H1 (cell line): ENCODE results near the gene NAP1L5. TPM values are rescaled to one million over a fixed set of nuclear protein-coding genes. Genes with fewer than 3 reads are reported as not detected.

Source experiments
- CTCF ChIA-PET: fragments of 300-600 bp; sonication (Branson Sonifier 250); formaldehyde crosslinking; loops from one replicate; lab custom pipeline; 2021; ENCODE audit not compliant: partially characterized antibody; lab: Charles Lee
- POLR2A ChIA-PET: fragments of 300-600 bp; sonication (Branson Sonifier 250); formaldehyde crosslinking; loops from one replicate; lab custom pipeline; 2021; ENCODE audit warnings: inconsistent platforms; ENCODE audit not compliant: partially characterized antibody; lab: Charles Lee
- DNase-seq, 2 experiments: peaks; one replicate each; pipeline versions ENCODE4 v3.0.0 to v3.0.0-alpha.2; 2010 to 2022; ENCODE audit warnings: low spot score in 2 of 2, low read depth in 1 of 2, mixed read lengths in 1 of 2
- FAIRE-seq: peaks from 2 replicates; lab custom pipeline; 2011; peaks lifted over from hg19 to GRCh38; lab: Jason Lieb, UNC
- H2AFZ ChIP-seq: 2 replicates; pipeline ENCODE4 v1.8.1; 2012; ENCODE audit warnings: low read length, inconsistent platforms
- H2AK5ac ChIP-seq: 2 replicates; pipeline ENCODE4 v1.6.1; 2013; ENCODE audit warnings: low read depth, low read length
- H2BK120ac ChIP-seq: replicated peaks from 2 replicates; pipeline ENCODE3; 2013; ENCODE audit warnings: low read depth, low read length, inconsistent platforms
- H2BK12ac ChIP-seq: 2 replicates; pipeline ENCODE4 v1.6.1; 2013; ENCODE audit warnings: low read depth, low read length
- H2BK15ac ChIP-seq: 2 replicates; pipeline ENCODE4 v1.6.1; 2013; ENCODE audit warnings: low read length
- H2BK20ac ChIP-seq: 2 replicates; pipeline ENCODE4 v1.6.1; 2013; ENCODE audit warnings: low read length
- H2BK5ac ChIP-seq: 2 replicates; pipeline ENCODE4 v1.6.1; 2013; ENCODE audit warnings: low read depth, low read length
- H3K14ac ChIP-seq: 2 replicates; pipeline ENCODE4 v1.6.1; 2013; ENCODE audit warnings: inconsistent platforms; ENCODE audit not compliant: insufficient read length
- H3K18ac ChIP-seq: 2 replicates; pipeline ENCODE4 v1.6.1; 2013; ENCODE audit warnings: low read length; ENCODE audit errors: extremely low read depth
- H3K23ac ChIP-seq: 2 replicates; pipeline ENCODE4 v1.6.1; 2013; ENCODE audit warnings: inconsistent platforms; ENCODE audit not compliant: insufficient read length
- H3K23me2 ChIP-seq: 2 replicates; pipeline ENCODE4 v1.6.1; 2013; ENCODE audit warnings: low read depth, low read length
- H3K27ac ChIP-seq: 2 replicates; pipeline ENCODE4 v1.6.1; 2011; ENCODE audit warnings: low read depth, low read length, inconsistent platforms
- H3K27me3 ChIP-seq, 4 experiments: replicated peaks in 1 of 4; 1 replicate in 1 of 4; 2 replicates in 3 of 4; pipeline versions ENCODE4 v1.6.1 to v1.8.1; 2011 to 2013; ENCODE audit warnings: low read length in 3 of 4, mild to moderate bottlenecking in 3 of 4, inconsistent platforms in 2 of 4, mixed read lengths in 2 of 4, moderate library complexity in 1 of 4; ENCODE audit not compliant: control insufficient read depth in 3 of 4, insufficient read depth in 3 of 4; ENCODE audit errors: extremely low read depth in 1 of 4
- H3K36me3 ChIP-seq, 4 experiments: 2 replicates each; pipeline versions ENCODE4 v1.6.1 to v1.8.1; 2011 to 2013; ENCODE audit warnings: mild to moderate bottlenecking in 4 of 4, low read length in 3 of 4, moderate library complexity in 2 of 4, control low read depth in 1 of 4, inconsistent platforms in 1 of 4; ENCODE audit not compliant: insufficient read depth in 4 of 4, control insufficient read depth in 2 of 4
- H3K4ac ChIP-seq: replicated peaks from 2 replicates; pipeline ENCODE3; 2013; ENCODE audit warnings: low read length, low read depth, mixed read lengths, inconsistent platforms; ENCODE audit not compliant: insufficient read length
- H3K4me1 ChIP-seq, 4 experiments: replicated peaks in 1 of 4; 1 replicate in 1 of 4; 2 replicates in 3 of 4; pipeline versions ENCODE4 v1.6.1 to v1.8.1; 2011 to 2013; ENCODE audit warnings: low read length in 3 of 4, inconsistent platforms in 2 of 4, mixed read lengths in 1 of 4; ENCODE audit not compliant: insufficient read depth in 4 of 4, control insufficient read depth in 3 of 4
- H3K4me2 ChIP-seq, 2 experiments: 2 replicates each; pipeline versions ENCODE4 v1.6.1 to v1.8.1; 2011 to 2013; ENCODE audit warnings: low read depth in 2 of 2, low read length in 2 of 2, control low read depth in 1 of 2, inconsistent platforms in 1 of 2, mild to moderate bottlenecking in 1 of 2; ENCODE audit not compliant: insufficient read depth in 1 of 2
- H3K4me3 ChIP-seq, 4 experiments: fragments of 200-600, 300-600 bp in 1 of 4; sonication (generic), shearing (Covaris generic), sonication (Bioruptor Twin) in 1 of 4; 2 replicates each; pipeline versions ENCODE4 v1.5.1 to v1.8.1; 2011 to 2016; ENCODE audit warnings: low read length in 4 of 4, low read depth in 3 of 4, control low read depth in 2 of 4, inconsistent platforms in 2 of 4, mild to moderate bottlenecking in 2 of 4, mixed read lengths in 1 of 4, moderate library complexity in 1 of 4; ENCODE audit not compliant: insufficient read depth in 2 of 4; ENCODE audit errors: extremely low read depth in 1 of 4
- H3K56ac ChIP-seq: replicated peaks from 2 replicates; pipeline ENCODE3; 2013; ENCODE audit warnings: low read depth, mild to moderate bottlenecking, mixed read lengths, low read length, inconsistent platforms; ENCODE audit not compliant: insufficient read length
- H3K79me1 ChIP-seq: 2 replicates; pipeline ENCODE4 v1.6.1; 2013; ENCODE audit warnings: low read depth, low read length, control low read depth
- H3K79me2 ChIP-seq, 2 experiments: 2 replicates each; pipeline versions ENCODE4 v1.6.1 to v1.8.1; 2012 to 2013; ENCODE audit warnings: low read length in 2 of 2, mild to moderate bottlenecking in 2 of 2, inconsistent platforms in 1 of 2; ENCODE audit not compliant: insufficient read depth in 2 of 2, control insufficient read depth in 1 of 2
- H3K9ac ChIP-seq, 4 experiments: replicated peaks in 1 of 4; 1 replicate in 1 of 4; 2 replicates in 3 of 4; pipeline versions ENCODE4 v1.6.1 to v1.8.1; 2011 to 2013; ENCODE audit warnings: low read depth in 3 of 4, low read length in 3 of 4, control low read depth in 2 of 4, mild to moderate bottlenecking in 2 of 4, moderate library complexity in 2 of 4, inconsistent platforms in 1 of 4; ENCODE audit errors: extremely low read depth in 1 of 4
- H3K9me3 ChIP-seq, 2 experiments: 2 replicates each; pipeline versions ENCODE4 v1.6.1 to v1.8.1; 2012 to 2013; ENCODE audit warnings: mild to moderate bottlenecking in 2 of 2, moderate library complexity in 2 of 2, control low read depth in 1 of 2, inconsistent platforms in 1 of 2, low read depth in 1 of 2, low read length in 1 of 2, mixed read lengths in 1 of 2; ENCODE audit not compliant: insufficient read depth in 2 of 2
- H4K20me1 ChIP-seq, 2 experiments: replicated peaks in 1 of 2; 2 replicates each; pipeline versions ENCODE3 to v1.8.1; 2011 to 2013; ENCODE audit warnings: inconsistent platforms in 2 of 2, low read length in 2 of 2, mild to moderate bottlenecking in 1 of 2; ENCODE audit not compliant: insufficient read depth in 2 of 2, control insufficient read depth in 1 of 2
- H4K5ac ChIP-seq: 2 replicates; pipeline ENCODE4 v1.6.1; 2013; ENCODE audit warnings: low read length, low read depth, mixed read lengths, inconsistent platforms; ENCODE audit not compliant: insufficient read length
- H4K8ac ChIP-seq: 2 replicates; pipeline ENCODE4 v1.8.0; 2013; ENCODE audit warnings: mild to moderate bottlenecking, moderate library complexity, low read length, inconsistent platforms; ENCODE audit not compliant: insufficient read depth; ENCODE audit errors: extremely low read depth
- H4K91ac ChIP-seq: replicated peaks from 2 replicates; pipeline ENCODE3; 2013; ENCODE audit warnings: low read length, mixed read lengths, inconsistent platforms; ENCODE audit not compliant: insufficient read length
- RAD21 ChIP-seq, 2 experiments: IDR thresholded peaks in 1 of 2; conservative IDR thresholded peaks in 1 of 2; 2 replicates each; pipeline ENCODE4 v1.6.1; 2011; ENCODE audit warnings: low read depth in 2 of 2, low read length in 2 of 2, improper control_type of control experiment in 1 of 2, inconsistent platforms in 1 of 2, mild to moderate bottlenecking in 1 of 2, moderate library complexity in 1 of 2
- TCF12 ChIP-seq: IDR thresholded peaks from 2 replicates; pipeline ENCODE4 v1.6.1; 2011; ENCODE audit warnings: low read depth, mild to moderate bottlenecking, low read length
- WGBS, 2 experiments: shearing (Covaris generic) in 1 of 2; methylation state at CpG; one replicate each; pipeline versions ENCODE4 v1.1.6 to v1.1.7; 2013 to 2015; ENCODE audit warnings: low lambda C conversion rate in 2 of 2, mixed read lengths in 2 of 2, inconsistent platforms in 1 of 2, low coverage in 1 of 2, missing lambda C conversion rate in 1 of 2; ENCODE audit not compliant: insufficient replicate concordance in 2 of 2, insufficient coverage in 1 of 2, insufficient read length in 1 of 2; ENCODE audit errors: extremely low coverage in 1 of 2, missing lambda C conversion rate in 1 of 2; 5-methylcytosine and 5-hydroxymethylcytosine counted together
- polyA plus RNA-seq, 7 experiments: library from polyadenylated mRNA; depleted of rRNA in 3 of 7; stranded (reverse) in 5 of 7; unstranded in 2 of 7; fragments of >200 nt in 5 of 7; fragments of 200-250 nt in 2 of 7; gene quantifications; 1 replicate in 5 of 7; 2 replicates in 1 of 7; 4 replicates in 1 of 7; pipeline versions ENCODE4 v1.2.1 to v1.2.3, GENCODE V29; 2011 to 2013; ENCODE audit warnings: missing spikeins in 2 of 7, mixed read lengths in 2 of 7
- total RNA-seq: library from RNA; stranded (reverse); fragmentation: NEBNext Ultra II Directional; extraction: Animal tissue kit (Norgen Biotek cat#: 25700); gene quantifications from 2 replicates; pipeline ENCODE4 v1.2.1, GENCODE V29; 2021
- TF ChIP-seq, protein P1 (sequence below), 3 experiments: IDR thresholded peaks; 1 replicate in 2 of 3; 2 replicates in 1 of 3; pipeline versions ENCODE4 v1.5.1 to v1.6.1; 2011; ENCODE audit warnings: low read length in 3 of 3, mild to moderate bottlenecking in 3 of 3, inconsistent platforms in 2 of 3, low read depth in 1 of 3, moderate library complexity in 1 of 3; ENCODE audit not compliant: insufficient read depth in 1 of 3; ENCODE audit errors: control extremely low read depth in 1 of 3

Gene NAP1L5
- total and polyA plus RNA-seq, 2 of the 8 experiments (the other 6 are each of a cell fraction or from before 2014, with no cell fraction given), result 1.3 to 2.7 TPM

DNA sequence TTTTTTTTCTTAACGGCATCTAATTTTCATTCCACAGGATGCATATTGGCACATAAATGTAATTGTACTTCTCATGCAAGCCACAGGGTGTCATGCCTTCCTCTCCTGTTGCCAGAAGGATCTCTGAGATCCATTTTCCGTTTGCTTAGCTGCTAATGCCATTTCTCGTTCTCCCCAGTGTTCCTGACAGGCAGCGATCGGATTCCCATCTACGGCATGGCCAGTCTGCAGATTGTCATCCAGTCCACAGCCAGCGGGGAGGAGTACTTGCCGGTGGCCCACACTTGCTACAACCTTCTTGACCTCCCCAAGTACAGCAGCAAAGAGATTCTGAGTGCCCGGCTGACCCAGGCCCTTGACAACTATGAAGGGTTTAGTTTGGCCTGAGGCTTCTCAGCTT, 8.9 kb upstream of the NAP1L5 start:
- no peak overlapping the region for H3K4me3 ChIP-seq
- no peak overlapping the region for H3K23ac ChIP-seq
- H4K91ac ChIP-seq, result no peak overlapping the region
- no peak overlapping the region for H3K9ac ChIP-seq
- H3K18ac ChIP-seq, result no peak overlapping the region
- H4K8ac ChIP-seq, result no peak overlapping the region
- H3K27ac ChIP-seq, result no peak overlapping the region
- no peak overlapping the region for H4K5ac ChIP-seq
- CTCF ChIA-PET, result interaction anchor here (0.6 to 4.2 kb wide), 24 partner anchors 9 to 451 kb away, joined by 3 to 32 read pairs (median 5); no protein-coding TSS in a partner anchor
- H3K14ac ChIP-seq, result no peak overlapping the region
- no peaks in the 10 kb centered on the region for H3K36me3 ChIP-seq
- no peaks in the 10 kb centered on the region for H3K79me2 ChIP-seq
- H3K4me1 ChIP-seq, result no peaks in the 10 kb centered on the region; a peak in 1 of 7 replicates
- H2BK12ac ChIP-seq, result no peak overlapping the region
- FAIRE-seq (peak; percentile 28), DNase-seq (no peak)
- H2BK120ac ChIP-seq, result no peak overlapping the region
- H3K4me2 ChIP-seq, result no peak overlapping the region
- H3K79me1 ChIP-seq, result no peaks in the 10 kb centered on the region
- H2AK5ac ChIP-seq, result no peak overlapping the region
- no peak overlapping the region for H2BK15ac ChIP-seq
- no peaks in the 10 kb centered on the region for H3K9me3 ChIP-seq
- H4K20me1 ChIP-seq, result no peaks in the 10 kb centered on the region
- H3K56ac ChIP-seq, result no peak overlapping the region
- WGBS, 2 experiments, result 72% methylated on average over 9 of the region's 9 CpGs; no CpG with 5 or more reads in 1 of the 2 experiments
- no peak for TF ChIP-seq TCF12
- TF ChIP-seq RAD21 (IDR thresholded peaks at IDR 0.05 in 1 of 2, conservative IDR thresholded peaks at IDR 0.05 in 1 of 2; ENCODE audit: low read depth in 2 of 2, low read length in 2 of 2), result peak; percentile 85 to 87
- TF ChIP-seq, protein P1, sequence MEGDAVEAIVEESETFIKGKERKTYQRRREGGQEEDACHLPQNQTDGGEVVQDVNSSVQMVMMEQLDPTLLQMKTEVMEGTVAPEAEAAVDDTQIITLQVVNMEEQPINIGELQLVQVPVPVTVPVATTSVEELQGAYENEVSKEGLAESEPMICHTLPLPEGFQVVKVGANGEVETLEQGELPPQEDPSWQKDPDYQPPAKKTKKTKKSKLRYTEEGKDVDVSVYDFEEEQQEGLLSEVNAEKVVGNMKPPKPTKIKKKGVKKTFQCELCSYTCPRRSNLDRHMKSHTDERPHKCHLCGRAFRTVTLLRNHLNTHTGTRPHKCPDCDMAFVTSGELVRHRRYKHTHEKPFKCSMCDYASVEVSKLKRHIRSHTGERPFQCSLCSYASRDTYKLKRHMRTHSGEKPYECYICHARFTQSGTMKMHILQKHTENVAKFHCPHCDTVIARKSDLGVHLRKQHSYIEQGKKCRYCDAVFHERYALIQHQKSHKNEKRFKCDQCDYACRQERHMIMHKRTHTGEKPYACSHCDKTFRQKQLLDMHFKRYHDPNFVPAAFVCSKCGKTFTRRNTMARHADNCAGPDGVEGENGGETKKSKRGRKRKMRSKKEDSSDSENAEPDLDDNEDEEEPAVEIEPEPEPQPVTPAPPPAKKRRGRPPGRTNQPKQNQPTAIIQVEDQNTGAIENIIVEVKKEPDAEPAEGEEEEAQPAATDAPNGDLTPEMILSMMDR (IDR thresholded peaks at IDR 0.05; ENCODE audit: control extremely low read depth in 1 of 3, insufficient read depth in 1 of 3, low read depth in 1 of 3, low read length in 3 of 3), result peak in 2 of 3 experiments; percentile 56 to 64; a peak in 3 of 4 replicates
- POLR2A ChIA-PET, result interaction anchor here (0.6 to 1.7 kb wide), 3 partner anchors 8 to 183 kb away, joined by 3 to 5 read pairs (median 3); partner anchors contain the start of genes NAP1L5 and PYURF
- H2AFZ ChIP-seq, result peak overlapping the region; percentile 48; the same call in 1 of the 2 replicates
- no peaks in the 10 kb centered on the region for H3K27me3 ChIP-seq
- no peak overlapping the region for H3K4ac ChIP-seq
- no peak overlapping the region for H2BK20ac ChIP-seq
- H3K23me2 ChIP-seq, result no peaks in the 10 kb centered on the region
- H2BK5ac ChIP-seq, result no peak overlapping the region
